Measurements from ENCODE around the gene SERINC2. TPM values are rescaled to one million over a fixed set of nuclear protein-coding genes. Genes with fewer than 3 reads are reported as not detected.

Gene SERINC2
- total and polyA plus RNA-seq, 2 of the 8 experiments (the other 6 are each of a cell fraction or from before 2014, with no cell fraction given) = 31.4 to 60.0 TPM

DNA sequence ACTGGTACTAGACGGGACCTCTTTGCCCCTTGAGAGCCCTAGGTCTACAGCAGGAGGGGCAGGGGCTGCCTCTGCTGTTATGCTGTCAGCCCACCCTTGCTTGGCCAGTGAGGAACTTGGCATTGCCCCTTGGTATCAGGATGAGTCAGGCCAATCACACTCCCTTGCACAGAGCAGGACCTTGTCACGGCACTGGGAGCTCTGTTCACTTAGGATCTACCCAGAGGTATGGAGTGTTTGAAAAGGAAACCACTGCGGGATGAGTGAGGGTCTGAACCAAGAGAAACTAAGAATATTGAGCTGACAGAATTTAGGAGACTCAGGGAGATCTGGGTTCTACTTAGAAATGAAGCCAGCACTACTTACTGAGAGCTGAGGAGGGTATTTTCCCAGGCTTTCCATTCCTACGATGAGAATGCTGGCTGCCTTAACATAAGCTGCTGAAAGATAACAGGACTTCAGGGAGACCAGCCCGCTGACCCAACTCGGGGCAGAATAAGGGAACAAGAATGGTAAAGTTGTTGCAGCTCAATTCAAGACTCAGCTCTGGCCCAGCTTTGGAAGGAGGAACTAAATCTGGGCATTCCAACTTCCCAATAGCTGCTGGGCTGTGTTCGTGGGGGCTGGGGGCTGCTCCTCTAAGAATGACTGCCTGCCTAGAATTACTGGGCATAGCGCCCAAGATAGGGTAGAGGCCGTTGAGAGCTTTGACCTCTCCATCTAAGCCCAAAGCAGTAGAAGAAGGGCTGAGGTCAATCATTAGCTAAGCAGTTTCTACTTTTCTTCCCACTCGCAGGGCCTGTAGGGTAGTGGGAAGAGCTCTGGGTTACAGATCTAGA is 41.7 kb upstream of the SERINC2 start (continued):
- no peak for TF ChIP-seq SAP30 (IDR thresholded peaks at IDR 0.05; ENCODE audit: insufficient read depth, insufficient replicate concordance, low read length)
- TF ChIP-seq ATF2 (IDR thresholded peaks at IDR 0.05; ENCODE audit: low read length) = no peak
